Measurements from ENCODE around the gene ZDHHC11. TPM values are rescaled to one million over a fixed set of nuclear protein-coding genes. Genes with fewer than 3 reads are reported as not detected.
"Not testable (repeated sequence)": the region's sequence is repeated elsewhere in the genome, so short reads cannot be mapped to it uniquely, and the experiment has no call there.

ZDHHC11 gene
- polyA plus RNA-seq, 3 donors: 3.5 to 5.9 (median 4.2) TPM

DNA sequence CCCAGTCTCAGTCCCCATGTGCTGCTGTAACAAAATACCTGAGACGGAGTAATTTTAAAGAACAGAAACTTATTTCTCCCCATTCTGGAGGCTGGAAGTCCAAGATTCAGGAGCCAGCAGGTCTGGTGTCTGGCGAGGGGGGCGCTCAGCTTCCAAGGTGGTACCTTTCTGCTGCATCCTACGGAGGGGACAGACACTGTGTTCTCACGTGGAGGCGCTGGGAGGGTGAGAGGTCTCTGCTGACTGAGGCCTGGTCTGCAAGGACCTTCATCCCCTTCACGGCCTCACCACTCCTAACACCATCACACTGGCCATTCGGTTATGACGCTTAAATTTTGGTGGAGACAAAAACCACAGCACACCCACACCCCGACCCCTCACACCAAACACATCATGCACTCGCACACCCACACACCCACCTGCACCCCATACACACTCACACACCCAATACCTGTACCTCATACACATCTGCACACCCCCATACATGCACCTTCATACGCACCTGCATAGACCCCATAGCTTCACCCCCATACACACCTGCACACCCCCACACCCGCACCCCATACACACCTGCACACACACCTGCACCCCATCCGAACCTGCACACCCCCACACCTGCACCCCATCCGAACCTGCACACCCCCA is 9.8 kb upstream of the ZDHHC11 start:
- no peak for DNase-seq (ENCODE audit: low read depth in 3 of 3, low spot score in 2 of 3)

DNA sequence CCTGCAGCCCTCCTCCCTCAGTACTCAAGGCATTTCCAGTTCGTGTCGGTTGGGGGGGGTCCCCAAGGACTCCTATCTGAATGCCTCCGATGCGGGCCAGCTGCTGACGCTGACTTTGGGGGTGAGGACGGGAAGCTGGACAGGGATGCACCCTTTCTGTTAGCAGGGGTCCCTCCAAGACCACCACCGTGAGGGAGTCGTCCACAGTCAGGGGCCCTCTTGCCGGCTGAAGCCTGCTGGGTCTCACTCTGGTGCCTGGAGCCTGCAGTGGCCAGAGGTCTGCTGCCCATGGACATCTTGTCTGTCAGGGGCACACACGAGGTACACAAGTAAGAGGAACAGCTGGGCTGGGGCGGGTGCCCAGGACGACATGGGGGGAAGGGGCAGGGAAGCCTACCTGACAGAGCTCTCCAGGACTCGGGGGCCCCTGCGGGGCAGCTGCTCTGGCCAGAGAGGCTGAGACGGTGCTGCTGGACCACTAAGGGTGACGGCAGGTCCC is 9.1 kb upstream of the ZDHHC11 start:
- DNase-seq (ENCODE audit: low read depth in 3 of 3, low spot score in 2 of 3): no peak

DNA sequence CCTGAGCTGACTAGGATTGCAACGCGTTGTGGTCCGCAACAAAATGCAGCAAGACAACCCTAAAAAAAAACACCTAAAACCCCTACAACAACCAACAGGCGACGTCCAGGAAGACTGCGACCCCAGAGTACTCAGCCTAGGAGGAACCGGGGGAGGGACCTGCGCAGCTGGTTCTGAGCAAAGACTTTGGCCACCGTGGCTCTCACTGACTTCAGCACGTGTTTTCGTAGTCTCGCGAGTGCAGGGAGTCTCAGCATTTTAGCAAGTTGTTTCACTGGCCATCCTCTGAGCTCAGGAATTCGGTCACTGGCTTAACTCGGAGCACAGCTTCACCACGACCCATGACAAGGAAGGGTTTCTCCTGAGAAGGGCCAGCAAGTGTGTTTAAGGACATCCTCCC is 8.6 kb upstream of the ZDHHC11 start:
- DNase-seq (ENCODE audit: low read depth in 3 of 3, low spot score in 2 of 3): no peak

- no peak for DNase-seq (ENCODE audit: low read depth in 3 of 3, low spot score in 2 of 3)
Observed at GRCh38 chr5:858726-859125, 7.9 kb upstream of the ZDHHC11 start.

GRCh38 chr5:856531-857425 is 6.0 kb upstream of the ZDHHC11 start:
- no peak for DNase-seq (ENCODE audit: low read depth in 3 of 3, low spot score in 2 of 3)

DNA sequence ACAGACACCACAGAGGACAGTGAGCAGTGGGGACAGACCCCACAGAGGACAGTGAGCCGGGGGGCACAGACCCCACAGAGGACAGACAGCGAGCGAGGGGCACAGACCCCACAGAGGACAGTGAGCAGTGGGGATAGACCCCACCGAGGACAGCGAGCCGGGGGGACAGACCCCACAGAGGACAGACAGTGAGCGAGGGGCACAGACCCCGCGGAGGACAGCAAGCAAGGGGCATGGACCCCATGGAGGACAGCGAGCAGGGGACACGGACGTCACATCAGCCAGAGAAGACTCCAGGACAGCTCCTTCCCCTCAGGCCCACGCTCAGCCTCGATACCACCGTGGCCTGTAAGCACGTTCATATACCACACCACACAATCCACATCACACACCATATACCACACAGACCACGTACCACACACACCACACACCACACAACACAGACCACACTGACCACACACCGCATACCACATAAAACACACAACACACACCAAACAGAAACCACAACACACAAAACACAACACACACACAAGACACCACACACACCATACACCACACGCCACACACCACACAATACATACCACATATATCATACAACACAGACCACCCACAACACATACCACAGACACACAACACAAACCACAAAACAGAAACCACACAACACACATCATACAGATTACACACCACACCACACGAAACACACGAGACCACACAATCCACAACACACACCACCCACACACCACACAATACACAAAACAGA is 5.2 kb upstream of the ZDHHC11 start:
- no peak for DNase-seq (ENCODE audit: low read depth in 3 of 3, low spot score in 2 of 3)

- DNase-seq (ENCODE audit: low read depth in 3 of 3, low spot score in 2 of 3): no peak
Observed at GRCh38 chr5:854966-855743, 4.4 kb upstream of the ZDHHC11 start.

DNA sequence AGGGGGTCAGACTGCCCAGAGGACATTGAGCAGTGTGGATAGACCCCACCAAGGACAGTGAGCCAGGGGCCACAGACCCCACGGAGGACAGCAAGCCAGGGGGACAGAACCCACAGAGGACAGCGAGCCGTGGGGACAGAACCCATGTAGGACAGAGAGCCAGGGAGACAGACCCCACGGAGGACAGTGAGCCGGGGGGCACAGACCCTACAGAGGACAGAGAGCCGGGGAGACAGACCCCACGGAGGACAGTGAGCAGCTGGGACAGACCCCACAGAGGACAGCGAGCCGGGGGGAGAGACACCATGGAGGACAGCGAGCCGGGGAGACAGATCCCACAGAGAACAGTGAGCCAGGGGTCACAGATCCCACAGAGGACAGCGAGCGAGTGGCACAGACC is 3.4 kb upstream of the ZDHHC11 start:
- DNase-seq (ENCODE audit: low read depth in 3 of 3, low spot score in 2 of 3): no peak

GRCh38 chr5:853416-854090 is 2.8 kb upstream of the ZDHHC11 start:
- not testable (repeated sequence) for DNase-seq (ENCODE audit: low read depth in 3 of 3, low spot score in 2 of 3)

- DNase-seq (ENCODE audit: low read depth in 3 of 3, low spot score in 2 of 3): no peak
Observed at GRCh38 chr5:852431-853401, 1.9 kb upstream of the ZDHHC11 start.

DNA sequence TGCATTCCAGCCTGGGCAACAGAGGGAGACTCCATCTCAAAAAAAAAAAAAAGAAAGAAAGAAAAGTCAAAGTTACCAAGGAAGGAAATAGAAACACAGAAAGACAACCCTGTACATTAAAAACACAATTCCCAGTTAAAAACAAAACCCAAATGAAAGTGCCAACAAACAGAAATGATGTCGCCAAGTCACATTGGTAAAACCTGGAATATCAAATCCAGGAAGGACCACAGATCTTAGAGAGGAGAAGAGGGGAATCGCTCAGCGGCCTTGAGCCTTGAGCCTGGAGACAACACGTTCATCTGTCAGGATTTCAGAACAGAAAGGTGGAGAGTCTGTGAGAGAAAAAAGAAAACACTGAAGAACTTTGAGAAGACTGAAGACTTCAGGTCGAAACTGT is 1.2 kb upstream of the ZDHHC11 start:
- DNase-seq (ENCODE audit: low read depth in 3 of 3, low spot score in 2 of 3): no peak

- DNase-seq (ENCODE audit: low read depth in 3 of 3, low spot score in 2 of 3): no peak
Observed at GRCh38 chr5:851553-851952, 767 bp upstream of the ZDHHC11 start.

DNA sequence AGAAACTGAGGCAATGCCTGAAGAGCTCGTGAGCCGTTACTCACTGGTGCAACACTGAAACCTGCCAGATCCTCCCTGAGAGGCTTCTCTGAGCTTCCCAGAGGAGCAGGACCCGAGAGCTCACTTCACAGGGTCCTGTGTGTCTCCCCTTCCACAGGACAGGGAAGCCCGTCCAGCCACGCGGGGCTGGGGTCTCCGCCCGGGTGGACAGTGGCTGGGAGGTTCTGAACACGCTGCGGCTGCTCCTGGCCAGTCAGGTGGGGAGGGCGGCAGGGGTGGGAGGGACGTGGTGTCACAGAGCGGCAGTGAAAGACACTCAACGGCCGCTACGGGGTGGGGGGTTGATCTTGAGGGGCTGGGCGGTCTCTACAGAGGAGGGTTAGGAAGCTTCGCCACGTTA is 290 bp upstream of the ZDHHC11 start:
- no peak for DNase-seq (ENCODE audit: low read depth in 3 of 3, low spot score in 2 of 3)

DNA sequence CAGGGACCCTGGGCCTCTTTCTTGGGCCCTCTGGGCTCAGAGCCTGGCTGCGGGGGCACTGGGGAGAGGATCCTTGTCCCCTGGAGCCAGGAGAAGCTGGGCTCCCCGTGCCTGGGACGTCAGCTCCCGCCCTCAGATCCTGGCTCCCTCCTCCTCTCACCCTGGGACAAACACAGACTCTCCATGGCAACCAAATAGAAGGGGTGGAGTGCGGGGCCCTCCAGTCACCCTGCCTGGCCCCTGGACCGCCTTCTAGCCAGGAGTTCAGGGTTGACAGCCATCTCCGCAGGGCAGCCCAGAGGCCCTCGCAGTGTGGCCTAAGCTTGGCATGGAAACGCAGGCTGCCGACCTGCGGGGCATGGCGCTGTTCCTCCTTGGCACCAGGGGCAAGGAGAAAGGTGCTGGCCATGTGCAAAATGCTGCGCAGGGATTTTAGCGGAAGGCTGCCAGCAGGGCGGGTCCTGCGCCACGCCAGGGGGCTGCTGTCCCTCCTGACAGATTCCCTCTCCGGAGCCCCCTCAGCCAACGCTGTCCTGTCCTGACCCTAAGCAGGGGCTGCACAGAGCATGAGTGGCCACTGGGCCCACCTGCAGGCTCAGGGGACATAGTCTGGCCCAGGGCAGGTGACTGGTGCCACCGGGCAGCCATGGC is 1.0 kb downstream of the ZDHHC11 start:
- DNase-seq (ENCODE audit: low read depth in 3 of 3, low spot score in 2 of 3): peak in 1 of 3 donors; percentile 59

DNA sequence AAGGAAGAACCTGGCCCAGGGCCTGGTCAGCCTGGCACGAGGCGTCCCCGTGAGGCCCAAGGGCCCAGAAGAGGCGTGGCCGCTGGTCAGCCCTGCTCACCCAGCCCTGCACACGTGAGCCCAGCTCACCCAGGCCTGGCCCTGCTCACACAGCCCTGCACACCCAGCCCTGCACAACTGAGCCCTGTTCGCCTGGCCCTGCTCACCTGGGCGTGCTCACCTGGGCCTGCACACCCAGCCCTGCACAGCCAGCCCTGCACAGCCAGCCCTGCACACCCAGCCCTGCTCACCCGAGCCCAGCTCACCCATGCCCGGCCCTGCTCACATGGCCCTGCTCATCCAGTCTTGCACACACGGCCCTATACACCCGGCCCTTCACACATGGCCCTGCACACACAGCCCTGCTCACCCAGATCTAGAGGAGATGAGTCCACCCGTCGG is 2.1 kb downstream of the ZDHHC11 start:
- no peak for DNase-seq (ENCODE audit: low read depth in 3 of 3, low spot score in 2 of 3)

GRCh38 chr5:847736-848135 is 3.0 kb downstream of the ZDHHC11 start:
- not testable (repeated sequence) for DNase-seq (ENCODE audit: low read depth in 3 of 3, low spot score in 2 of 3)

GRCh38 chr5:847212-847611 is 3.6 kb downstream of the ZDHHC11 start:
- not testable (repeated sequence) for DNase-seq (ENCODE audit: low read depth in 3 of 3, low spot score in 2 of 3)

DNA sequence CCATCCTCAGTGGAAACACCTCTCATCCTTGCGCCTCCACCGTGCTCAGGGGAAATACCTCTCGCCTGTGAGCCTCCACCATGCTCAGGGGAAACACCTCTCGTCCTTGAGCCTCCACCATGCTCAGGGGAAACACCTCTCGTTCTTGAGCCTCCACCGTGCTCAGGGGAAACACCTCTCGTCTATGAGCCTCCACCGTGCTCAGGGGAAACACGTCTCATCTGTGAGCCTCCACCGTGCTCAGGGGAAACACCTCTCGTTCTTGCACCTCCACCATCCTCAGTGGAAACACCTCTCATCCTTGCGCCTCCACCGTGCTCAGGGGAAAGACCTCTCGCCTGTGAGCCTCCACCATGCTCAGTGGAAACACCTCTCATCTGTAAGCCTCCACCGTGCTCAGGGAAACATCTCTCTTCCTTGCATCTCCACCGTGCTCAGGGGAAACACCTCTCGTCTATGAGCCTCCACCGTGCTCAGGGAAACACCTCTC is 4.1 kb downstream of the ZDHHC11 start:
- not testable (repeated sequence) for DNase-seq (ENCODE audit: low read depth in 3 of 3, low spot score in 2 of 3)

Data from right renal cortex interstitium (tissue), 3 donors.